CD4-positive, CD25-positive, alpha-beta regulatory T cell (primary cell): ENCODE results near the gene ING1. TPM values are rescaled to one million over a fixed set of nuclear protein-coding genes. Genes with fewer than 3 reads are reported as not detected.

Experiments
- ATAC-seq, 2 donors: fragments of 150-1000 bp; cut with Tn5 transposase; one replicate each; pipeline ENCODE4 v1.10.0; 2021; ENCODE audit warnings: low read depth in 2 of 2, moderate number of reproducible peaks in 2 of 2, moderate library complexity in 1 of 2
- DNase-seq, 3 donors: peaks; one replicate each; pipeline versions ENCODE4 v3.0.0 to v3.0.0-alpha.2; 2012 to 2022; ENCODE audit warnings: mixed read lengths in 1 of 3
- H3K27ac ChIP-seq: one replicate; pipeline ENCODE4 v1.7.0; 2013; ENCODE audit warnings: mild to moderate bottlenecking, low read length; ENCODE audit not compliant: insufficient read depth, poor library complexity, severe bottlenecking
- H3K27me3 ChIP-seq: one replicate; pipeline ENCODE4 v1.7.0; 2013; ENCODE audit warnings: low read length; ENCODE audit not compliant: control insufficient read depth, insufficient read depth
- H3K36me3 ChIP-seq: one replicate; pipeline ENCODE4 v1.7.0; 2013; ENCODE audit warnings: mild to moderate bottlenecking, low read length, moderate library complexity; ENCODE audit not compliant: control insufficient read depth, insufficient read depth
- H3K4me1 ChIP-seq: 2 replicates; pipeline ENCODE4 v1.7.0; 2013; ENCODE audit warnings: mild to moderate bottlenecking, low read length; ENCODE audit not compliant: insufficient read depth, control insufficient read depth, poor library complexity, severe bottlenecking
- H3K4me3 ChIP-seq: one replicate; pipeline ENCODE4 v1.7.0; 2013; ENCODE audit warnings: low read depth, mild to moderate bottlenecking, low read length, moderate library complexity
- H3K9me3 ChIP-seq, 2 experiments: 1 replicate in 1 of 2; 2 replicates in 1 of 2; pipeline ENCODE4 v1.7.0; 2013; ENCODE audit warnings: low read length in 2 of 2, mild to moderate bottlenecking in 1 of 2, moderate library complexity in 1 of 2; ENCODE audit not compliant: control insufficient read depth in 2 of 2
- H3K27ac Mint-ChIP-seq, 3 donors: one replicate each; pipeline ENCODE4 v1.8.0; 2020 to 2022; ENCODE audit warnings: mild to moderate bottlenecking in 3 of 3, mixed read lengths in 3 of 3, moderate library complexity in 2 of 3
- H3K27me3 Mint-ChIP-seq: one replicate; pipeline ENCODE4 v1.8.0; 2022; ENCODE audit warnings: mild to moderate bottlenecking, mixed read lengths
- H3K36me3 Mint-ChIP-seq: one replicate; pipeline ENCODE4 v1.8.0; 2020; ENCODE audit warnings: mixed read lengths
- H3K4me1 Mint-ChIP-seq, 4 donors: one replicate each; pipeline ENCODE4 v1.8.0; 2020 to 2022; ENCODE audit warnings: mixed read lengths in 4 of 4, mild to moderate bottlenecking in 1 of 4
- H3K4me3 Mint-ChIP-seq, 4 donors: one replicate each; pipeline ENCODE4 v1.8.0; 2020 to 2022; ENCODE audit warnings: mild to moderate bottlenecking in 4 of 4, mixed read lengths in 4 of 4, moderate library complexity in 3 of 4
- H3K9me3 Mint-ChIP-seq, 7 donors: one replicate each; pipeline ENCODE4 v1.8.0; 2020 to 2022; ENCODE audit warnings: mixed read lengths in 7 of 7, mild to moderate bottlenecking in 3 of 7, moderate library complexity in 2 of 7
- polyA plus RNA-seq, 4 donors: library from polyadenylated mRNA; unstranded; fragments of 300-500 nt; fragmentation: Illumina TruSeq; gene quantifications; one replicate each; pipeline ENCODE4 v1.2.3, GENCODE V29; 2021
- total RNA-seq: library from RNA; stranded (reverse); gene quantifications from one replicate; pipeline ENCODE4 v1.2.3, GENCODE V29; 2022

ING1 gene
- total and polyA plus RNA-seq, 5 donors from 2014 or later: 13.1 to 16.8 (median 15.2) TPM

GRCh38 chr13:110712849-110713641, 455 bp upstream of the ING1 start:
- peaks cover 0 to 2% (median 0%) of the 10 kb centered on the region in 7 donors for H3K9me3 Mint-ChIP-seq
- H3K27ac Mint-ChIP-seq: peak overlapping the region; percentile 94 to 97 (median 96)

GRCh38 chr13:110713981-110714796, 689 bp downstream of the ING1 start:
- H3K27ac ChIP-seq: peak overlapping the region; percentile 97
- Mint-ChIP-seq H3K4me3 (peak overlapping the region; percentile 96 to 100 (median 99)), H3K27ac (peak overlapping the region; percentile 94 to 98 (median 96)), H3K36me3 (no peaks in the 10 kb centered on the region), H3K9me3 (peaks cover 0 to 2% (median 0%) of the 10 kb centered on the region in 7 donors), H3K4me1 (peaks cover 7 to 31% (median 23%) of the 10 kb centered on the region in 4 donors), H3K27me3 (peaks cover 18% of the 10 kb centered on the region)
- H3K9me3 ChIP-seq: no peaks in the 10 kb centered on the region
- H3K36me3 ChIP-seq: peaks cover 1% of the 10 kb centered on the region
- no peaks in the 10 kb centered on the region for H3K27me3 ChIP-seq
- ATAC-seq (peak; percentile 3), DNase-seq (peak; percentile 69 to 80 (median 78))
- H3K4me3 ChIP-seq: peak overlapping the region; percentile 69
- H3K4me1 ChIP-seq: peaks cover 31% of the 10 kb centered on the region

More at GRCh38 chr13:110712849-110713641, 455 bp upstream of the ING1 start:
- Histone ChIP-seq H3K9me3 (no peaks in the 10 kb centered on the region), H3K4me3 (peak overlapping the region; percentile 70), H3K4me1 (peaks cover 27% of the 10 kb centered on the region), H3K36me3 (no peaks in the 10 kb centered on the region), H3K27ac (peak overlapping the region; percentile 97), H3K27me3 (no peaks in the 10 kb centered on the region)
- DNase-seq: peak; percentile 98 to 100 (median 100)
- Mint-ChIP-seq H3K36me3 (no peaks in the 10 kb centered on the region), H3K4me3 (peak overlapping the region; percentile 92 to 98 (median 95)), H3K4me1 (peaks cover 8 to 31% (median 21%) of the 10 kb centered on the region in 4 donors), H3K27me3 (peaks cover 18% of the 10 kb centered on the region)
- ATAC-seq: peak; percentile 64 to 65

DNA sequence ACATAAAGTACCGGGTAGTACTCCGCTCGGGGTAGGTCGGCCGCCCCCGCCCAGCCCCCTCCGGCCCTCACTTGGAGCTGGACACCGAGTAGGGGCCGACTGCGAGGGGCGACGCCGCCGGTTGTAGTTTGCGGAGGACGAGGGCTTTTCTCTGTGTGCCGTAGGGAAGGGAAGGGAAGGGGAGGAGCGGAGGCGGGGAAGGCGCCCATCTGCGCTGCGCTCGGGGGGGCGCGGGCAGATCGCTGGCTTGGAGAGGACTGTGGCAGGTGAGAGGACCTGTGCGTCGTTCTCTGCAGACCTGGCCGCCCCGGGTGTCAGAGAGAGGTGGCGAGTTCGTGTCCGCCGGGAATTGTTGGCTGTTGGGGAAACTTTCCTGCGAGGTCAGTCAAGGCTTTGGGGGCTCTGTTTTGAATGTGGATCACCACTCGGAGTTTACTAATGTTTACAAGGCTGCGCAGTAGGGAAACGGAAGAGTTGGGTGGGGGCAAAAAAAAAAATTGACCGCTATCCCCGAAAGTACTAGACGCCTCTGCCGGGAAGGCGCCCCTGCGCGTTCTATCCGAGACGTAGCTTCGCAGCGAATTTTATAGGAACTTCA, 1.4 kb downstream of the ING1 start:
- Histone ChIP-seq H3K27me3 (no peaks in the 10 kb centered on the region), H3K36me3 (peaks cover 8% of the 10 kb centered on the region), H3K4me1 (peaks cover 31% of the 10 kb centered on the region), H3K4me3 (peak overlapping the region; percentile 90), H3K9me3 (no peaks in the 10 kb centered on the region), H3K27ac (peak overlapping the region; percentile 97)
- Mint-ChIP-seq H3K9me3 (peaks cover 0 to 2% (median 0%) of the 10 kb centered on the region in 7 donors), H3K4me1 (peaks cover 10 to 34% (median 27%) of the 10 kb centered on the region in 4 donors), H3K27ac (peak overlapping the region; percentile 98 to 99 (median 99)), H3K27me3 (peaks cover 18% of the 10 kb centered on the region), H3K4me3 (peak overlapping the region; percentile 96 to 100 (median 99)), H3K36me3 (peaks cover 4% of the 10 kb centered on the region)
- ATAC-seq (no peak), DNase-seq (peak in 2 of 3 donors; percentile 48 to 65)

DNA sequence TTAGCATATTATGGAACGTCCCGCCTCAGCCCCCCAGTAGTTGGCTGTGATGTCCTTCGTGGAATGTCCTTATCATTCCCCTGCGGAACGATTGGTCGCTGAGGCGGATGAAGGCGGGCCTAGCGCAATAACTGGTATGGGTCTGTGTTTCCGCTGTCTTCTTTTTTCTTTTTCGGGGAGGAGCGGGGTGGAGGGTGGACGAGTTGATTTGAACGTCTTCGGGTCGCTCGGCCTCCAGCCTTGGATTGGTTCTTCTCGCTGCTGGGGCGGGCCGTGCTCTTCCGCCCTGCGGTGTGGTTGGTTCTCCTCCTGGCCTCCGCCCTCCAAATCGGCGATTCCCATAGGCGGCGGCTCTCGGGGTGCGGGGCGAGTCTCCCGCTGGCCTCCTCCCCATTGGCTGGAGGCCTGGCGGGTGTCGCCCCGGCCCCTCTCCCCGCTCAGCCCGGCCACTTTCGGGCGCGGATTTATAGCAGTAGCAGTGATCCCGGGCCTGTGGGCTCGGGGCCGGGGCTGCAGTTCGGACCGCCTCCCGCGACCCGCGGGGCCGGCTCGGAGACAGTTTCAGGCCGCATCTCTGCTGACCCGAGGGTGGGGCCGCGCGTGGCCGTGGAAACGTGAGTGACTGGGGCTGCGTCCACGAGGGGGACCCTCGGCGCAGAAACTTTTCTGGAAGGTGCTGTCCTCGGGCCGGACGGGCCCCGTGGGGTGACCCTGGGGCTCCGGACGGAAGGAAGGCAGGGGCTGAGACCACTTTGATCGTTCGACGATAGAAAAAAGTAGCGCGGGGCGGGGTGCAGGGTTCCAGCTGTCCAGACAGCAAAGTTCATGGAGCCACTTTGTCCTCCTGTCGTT, 2.1 kb downstream of the ING1 start:
- peaks cover 6% of the 10 kb centered on the region for H3K36me3 Mint-ChIP-seq
- ATAC-seq: peak; percentile 67 to 71
- peak overlapping the region; percentile 97 for H3K27ac ChIP-seq
- peaks cover 31% of the 10 kb centered on the region for H3K4me1 ChIP-seq
- peak; percentile 94 to 100 (median 98) for DNase-seq
- no peaks in the 10 kb centered on the region for H3K27me3 ChIP-seq
- H3K36me3 ChIP-seq: peaks cover 13% of the 10 kb centered on the region
- H3K27ac Mint-ChIP-seq: peak overlapping the region; percentile 98 to 99 (median 99)
- H3K9me3 Mint-ChIP-seq: peaks cover 0 to 2% (median 0%) of the 10 kb centered on the region in 7 donors
- H3K9me3 ChIP-seq: no peaks in the 10 kb centered on the region
- H3K27me3 Mint-ChIP-seq: peaks cover 18% of the 10 kb centered on the region
- H3K4me3 ChIP-seq: peak overlapping the region; percentile 90
- peaks cover 11 to 35% (median 28%) of the 10 kb centered on the region in 4 donors for H3K4me1 Mint-ChIP-seq
- peak overlapping the region; percentile 96 to 100 (median 99) for H3K4me3 Mint-ChIP-seq

- H3K4me3 Mint-ChIP-seq: peak overlapping the region; percentile 96 to 100 (median 99)
- H3K36me3 Mint-ChIP-seq: peaks cover 6% of the 10 kb centered on the region
- Histone ChIP-seq H3K27me3 (no peaks in the 10 kb centered on the region), H3K4me3 (peak overlapping the region; percentile 80), H3K4me1 (peaks cover 31% of the 10 kb centered on the region), H3K27ac (peak overlapping the region; percentile 97), H3K36me3 (peaks cover 18% of the 10 kb centered on the region), H3K9me3 (no peaks in the 10 kb centered on the region)
- ATAC-seq: no peak
- peak overlapping the region in 2 of 3 donors; percentile 87 to 98 for H3K27ac Mint-ChIP-seq
- H3K27me3 Mint-ChIP-seq: peaks cover 18% of the 10 kb centered on the region
- peaks cover 0 to 2% (median 0%) of the 10 kb centered on the region in 7 donors for H3K9me3 Mint-ChIP-seq
- H3K4me1 Mint-ChIP-seq: peaks cover 11 to 35% (median 27%) of the 10 kb centered on the region in 4 donors
- DNase-seq: peak in 1 of 3 donors; percentile 7
Measured at GRCh38 chr13:110716247-110716515, 2.7 kb downstream of the ING1 start.

DNA sequence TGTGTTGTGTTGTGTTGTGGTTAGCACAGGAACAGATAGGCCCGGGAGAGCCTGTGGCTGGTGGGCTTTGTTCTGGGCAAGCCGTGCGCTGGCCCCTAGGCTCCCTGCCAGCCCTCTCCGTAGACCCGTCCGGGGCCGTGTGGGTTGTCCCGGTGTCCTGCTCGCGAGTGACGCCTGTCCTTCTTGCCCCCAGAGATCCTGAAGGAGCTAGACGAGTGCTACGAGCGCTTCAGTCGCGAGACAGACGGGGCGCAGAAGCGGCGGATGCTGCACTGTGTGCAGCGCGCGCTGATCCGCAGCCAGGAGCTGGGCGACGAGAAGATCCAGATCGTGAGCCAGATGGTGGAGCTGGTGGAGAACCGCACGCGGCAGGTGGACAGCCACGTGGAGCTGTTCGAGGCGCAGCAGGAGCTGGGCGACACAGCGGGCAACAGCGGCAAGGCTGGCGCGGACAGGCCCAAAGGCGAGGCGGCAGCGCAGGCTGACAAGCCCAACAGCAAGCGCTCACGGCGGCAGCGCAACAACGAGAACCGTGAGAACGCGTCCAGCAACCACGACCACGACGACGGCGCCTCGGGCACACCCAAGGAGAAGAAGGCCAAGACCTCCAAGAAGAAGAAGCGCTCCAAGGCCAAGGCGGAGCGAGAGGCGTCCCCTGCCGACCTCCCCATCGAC, 5.7 kb downstream of the ING1 start:
- Mint-ChIP-seq H3K27me3 (peaks cover 8% of the 10 kb centered on the region), H3K4me3 (peak overlapping the region in 2 of 4 donors; percentile 19 to 36), H3K4me1 (peaks cover 4 to 44% (median 25%) of the 10 kb centered on the region in 4 donors), H3K9me3 (peaks cover 0 to 1% (median 0%) of the 10 kb centered on the region in 7 donors), H3K36me3 (peaks cover 6% of the 10 kb centered on the region), H3K27ac (no peak overlapping the region)
- Histone ChIP-seq H3K9me3 (no peaks in the 10 kb centered on the region), H3K36me3 (peaks cover 22% of the 10 kb centered on the region), H3K4me1 (peaks cover 22% of the 10 kb centered on the region), H3K27ac (no peak overlapping the region), H3K27me3 (no peaks in the 10 kb centered on the region), H3K4me3 (no peak overlapping the region)
- DNase-seq (no peak), ATAC-seq (no peak)
